Suppressor macrophage treated with lipopolysaccharide for 4 hours (primary cell): Measurements from ENCODE around the gene MDM4.
"Not testable (repeated sequence)": the region's sequence is repeated elsewhere in the genome, so short reads cannot be mapped to it uniquely, and the experiment has no call there.

ENCODE experiments used
- DNase-seq: peaks from one replicate; pipeline ENCODE4 v3.0.0-alpha.2; 2020

Gene MDM4

DNA sequence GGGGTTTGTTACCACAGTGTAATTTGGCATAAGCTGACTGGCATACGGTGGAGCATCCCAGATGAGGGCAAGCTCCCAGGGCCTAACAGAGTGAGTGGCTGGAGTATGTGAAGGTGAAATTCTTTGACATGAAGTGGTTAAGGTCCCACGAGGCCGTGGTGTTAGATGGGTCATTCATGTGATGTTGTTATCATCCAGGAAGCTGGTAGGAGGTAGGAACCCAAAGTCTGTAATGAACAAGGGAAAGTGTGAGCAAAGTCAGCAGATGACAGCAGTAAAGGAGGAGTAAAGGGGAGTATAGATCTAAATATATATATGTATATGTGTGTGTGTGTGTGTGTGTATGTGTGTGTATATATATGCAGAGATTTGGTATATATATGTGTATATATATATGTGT lies 47.6 kb downstream of the MDM4 start:
- DNase-seq: no peak

DNA sequence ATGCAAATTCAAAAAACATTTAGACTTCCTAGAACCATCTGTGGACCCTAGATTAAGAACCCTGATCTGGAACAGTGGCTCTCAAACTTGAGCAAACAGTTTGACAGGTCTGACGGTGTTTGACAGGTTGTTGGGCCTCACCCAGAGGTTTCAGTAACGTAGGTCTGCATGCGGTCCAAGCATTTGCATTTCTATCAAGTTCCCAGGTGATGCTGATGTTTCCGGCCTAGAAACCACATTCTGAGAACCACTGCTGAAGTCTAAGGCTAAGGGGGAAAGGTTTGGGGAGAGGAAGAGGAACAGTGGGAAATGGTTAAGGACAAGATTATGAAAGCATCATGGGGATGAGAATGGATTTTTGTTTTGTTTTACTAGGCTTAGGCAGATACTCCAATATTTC lies 48.6 kb downstream of the MDM4 start:
- DNase-seq: no peak

DNA sequence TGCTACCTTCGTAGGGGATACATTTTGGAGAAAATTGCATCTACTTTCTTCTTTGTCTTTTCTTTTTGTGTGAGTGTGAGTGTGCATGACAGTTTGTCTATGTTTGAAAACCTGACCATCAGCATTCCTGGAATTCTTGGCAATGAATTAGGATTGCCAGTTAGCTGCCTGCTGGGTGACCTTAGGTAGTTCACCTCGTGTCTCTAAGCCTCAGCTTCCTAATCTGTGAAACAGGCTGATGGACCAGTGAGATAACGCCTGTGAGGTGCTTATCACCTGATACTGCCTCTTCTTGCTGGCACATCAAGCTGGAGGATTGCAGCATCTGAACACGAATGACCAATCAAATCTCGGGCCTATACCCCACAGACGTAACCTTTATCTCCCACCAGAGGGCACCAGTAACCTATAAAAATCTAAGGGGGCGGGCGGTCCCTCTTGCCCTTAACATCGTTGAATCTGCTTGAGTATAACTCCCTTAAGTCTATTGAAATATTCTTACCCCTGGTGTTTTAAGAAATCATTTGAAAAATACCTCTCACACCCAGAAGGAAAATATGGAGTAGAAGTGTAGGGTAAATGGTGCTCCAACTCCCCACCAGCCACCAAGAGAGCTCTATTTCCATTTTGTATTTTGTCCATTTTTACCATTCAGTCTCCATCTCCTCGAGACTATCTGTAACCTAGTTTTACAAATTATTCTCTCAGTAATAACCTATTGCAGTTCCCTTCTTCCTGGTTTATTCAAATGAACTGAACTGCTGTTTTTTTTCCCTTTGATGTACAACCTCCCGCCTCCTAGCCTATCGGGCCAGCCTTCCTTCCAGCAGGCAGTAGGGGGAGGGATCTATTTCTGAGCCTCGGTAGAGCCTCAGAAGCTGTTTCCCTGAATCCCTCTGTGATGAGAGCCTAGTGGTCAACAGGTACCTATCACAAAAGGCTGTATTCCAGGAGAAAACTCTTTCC lies 49.7 kb downstream of the MDM4 start:
- DNase-seq: peak; percentile 73

DNA sequence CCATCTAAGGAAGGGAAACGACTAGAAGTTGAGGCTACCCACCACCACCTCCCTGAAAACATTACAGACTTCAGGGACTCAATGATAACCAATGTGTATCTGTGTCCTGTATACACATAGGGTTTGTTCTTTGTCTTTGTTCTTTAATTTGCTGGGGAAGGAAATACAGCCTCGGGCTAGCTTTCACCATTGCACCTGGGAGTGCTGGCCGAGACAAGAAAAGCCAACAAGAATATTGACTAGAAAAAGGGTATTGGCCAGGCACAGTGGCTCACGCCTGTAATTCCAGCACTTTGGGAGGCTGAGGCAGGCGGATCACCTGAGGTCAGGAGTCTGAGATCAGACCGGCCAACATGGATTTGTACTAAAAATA lies 50.4 kb downstream of the MDM4 start:
- DNase-seq: no peak

DNA sequence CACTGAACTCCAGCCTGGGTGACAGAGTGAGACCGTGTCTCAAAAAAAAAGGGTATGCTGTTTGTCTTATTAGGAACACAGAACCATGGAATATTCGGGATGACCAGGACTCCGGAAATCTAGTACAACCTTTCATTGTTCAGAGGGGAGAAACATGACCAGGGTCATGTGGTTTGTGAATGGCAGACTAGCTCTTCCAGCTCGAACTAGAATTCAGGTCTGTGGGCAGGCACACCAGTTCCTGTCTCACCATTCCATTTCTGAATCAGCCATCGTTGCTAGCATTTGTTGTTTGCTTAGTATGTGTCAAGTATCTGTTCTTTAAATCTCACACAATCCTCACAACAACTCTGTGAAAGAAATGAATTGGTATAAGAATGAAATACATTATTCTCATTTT lies 50.9 kb downstream of the MDM4 start:
- no peak for DNase-seq

DNA sequence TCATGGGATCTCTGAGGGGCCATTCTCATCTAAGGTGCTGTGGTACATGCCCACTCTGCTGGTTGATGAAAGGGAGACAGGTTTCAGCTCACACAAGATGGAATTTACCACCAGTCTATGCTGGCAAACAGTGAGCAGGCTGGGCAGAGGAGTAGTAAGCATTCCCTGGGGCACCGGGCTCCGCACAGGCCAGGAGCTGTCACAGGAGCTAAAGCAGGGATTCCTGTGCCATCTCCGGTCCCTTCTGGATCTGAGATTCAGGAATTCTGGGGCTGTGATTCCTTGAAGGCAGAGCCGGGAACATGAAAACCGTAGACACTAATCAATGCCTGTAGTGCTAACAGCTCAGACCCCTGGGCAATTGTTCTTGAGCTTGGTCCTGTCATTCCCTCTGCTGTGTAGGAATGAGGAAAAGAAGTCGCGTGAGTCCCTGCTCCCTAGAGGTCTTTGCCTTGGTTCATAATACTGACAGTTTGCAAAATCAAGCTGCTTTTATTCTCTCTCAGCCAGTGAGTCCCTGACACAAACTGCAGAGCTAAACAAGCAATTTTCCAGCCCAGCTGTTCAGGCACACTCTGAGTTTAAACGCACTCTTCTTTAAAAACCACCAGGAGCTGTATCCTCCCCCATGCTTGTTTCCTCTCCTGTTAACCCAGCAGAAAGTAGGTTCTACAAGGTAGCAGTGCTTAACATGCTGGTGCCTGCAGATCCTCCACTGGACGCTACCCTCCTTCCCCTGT lies 52.5 kb downstream of the MDM4 start:
- DNase-seq: no peak

DNA sequence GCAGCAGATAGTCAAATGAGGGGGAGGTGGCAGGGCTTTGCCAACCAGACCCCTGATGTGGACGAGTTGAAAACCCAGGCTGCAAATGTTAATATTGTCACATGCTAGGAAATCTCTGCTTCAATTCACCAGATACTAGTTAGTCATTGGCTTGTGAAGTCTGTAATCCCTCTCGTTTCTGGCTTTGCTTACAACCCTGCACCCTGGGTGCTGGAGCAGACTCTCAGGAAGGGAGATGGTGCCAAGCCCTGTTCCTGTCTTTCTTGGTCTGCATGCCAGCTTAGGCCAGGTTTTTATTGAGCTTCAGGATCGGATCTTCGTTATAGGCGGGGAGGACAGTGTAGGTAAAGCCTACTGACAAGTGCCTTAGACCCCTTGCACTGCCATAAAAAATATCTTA lies 53.3 kb downstream of the MDM4 start:
- no peak for DNase-seq

DNA sequence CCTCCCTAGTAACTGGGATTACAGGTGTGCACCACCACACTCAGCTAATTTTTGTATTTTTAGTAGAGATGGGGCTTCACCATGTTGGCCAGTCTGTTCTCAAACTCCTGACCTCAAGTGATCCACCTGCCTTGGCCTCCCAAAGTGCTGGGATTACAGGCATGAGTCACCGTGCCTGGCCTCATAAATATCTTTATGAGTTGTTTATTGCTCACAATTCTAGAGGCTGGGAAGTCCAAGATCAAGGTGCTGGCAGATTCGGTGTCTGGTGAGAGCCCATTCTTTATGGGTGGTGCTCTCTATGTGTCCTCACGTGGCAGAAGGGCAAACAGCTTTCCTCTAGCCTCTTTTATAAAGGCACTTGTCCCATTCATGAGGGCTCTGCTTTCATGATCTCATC lies 53.8 kb downstream of the MDM4 start:
- not testable (repeated sequence) for DNase-seq

DNA sequence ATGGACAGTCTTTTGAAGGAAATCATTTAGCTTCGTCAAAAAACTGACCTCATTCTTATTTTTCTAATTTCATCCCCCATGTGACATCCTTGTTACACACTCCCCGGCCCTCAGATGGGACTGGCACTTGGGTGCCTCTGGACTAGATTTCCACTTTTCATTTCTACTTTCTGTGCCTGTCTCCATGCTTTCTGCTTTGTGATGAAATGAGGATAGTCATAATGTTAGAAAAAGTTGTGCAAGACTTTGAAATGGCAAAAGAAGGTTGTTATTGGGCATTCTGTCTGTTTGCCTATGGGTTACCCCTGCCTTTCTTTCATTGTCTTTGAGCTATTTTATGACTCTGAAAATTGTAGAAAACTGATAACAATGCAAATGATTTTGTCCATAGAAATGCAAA lies 54.9 kb downstream of the MDM4 start:
- peak; percentile 57 for DNase-seq

DNA sequence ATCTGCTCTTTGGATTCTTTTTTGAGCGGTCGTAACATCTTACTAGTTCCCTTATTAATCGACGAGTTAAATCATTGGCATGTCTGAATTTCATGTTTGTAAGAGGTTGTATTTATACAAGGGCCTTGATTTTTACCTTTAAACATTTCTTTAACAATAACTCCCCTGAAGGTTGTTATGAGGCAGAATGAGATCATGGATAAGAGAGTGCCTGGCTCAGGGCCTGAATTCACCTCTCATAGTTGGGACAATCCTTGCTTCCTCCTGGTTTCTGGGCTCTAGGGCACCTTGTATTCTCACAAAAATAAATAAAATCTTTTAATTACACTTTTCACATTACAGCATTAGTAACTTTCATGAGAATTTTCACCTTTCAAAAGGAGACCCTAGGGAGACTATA lies 55.4 kb downstream of the MDM4 start:
- DNase-seq: no peak

DNA sequence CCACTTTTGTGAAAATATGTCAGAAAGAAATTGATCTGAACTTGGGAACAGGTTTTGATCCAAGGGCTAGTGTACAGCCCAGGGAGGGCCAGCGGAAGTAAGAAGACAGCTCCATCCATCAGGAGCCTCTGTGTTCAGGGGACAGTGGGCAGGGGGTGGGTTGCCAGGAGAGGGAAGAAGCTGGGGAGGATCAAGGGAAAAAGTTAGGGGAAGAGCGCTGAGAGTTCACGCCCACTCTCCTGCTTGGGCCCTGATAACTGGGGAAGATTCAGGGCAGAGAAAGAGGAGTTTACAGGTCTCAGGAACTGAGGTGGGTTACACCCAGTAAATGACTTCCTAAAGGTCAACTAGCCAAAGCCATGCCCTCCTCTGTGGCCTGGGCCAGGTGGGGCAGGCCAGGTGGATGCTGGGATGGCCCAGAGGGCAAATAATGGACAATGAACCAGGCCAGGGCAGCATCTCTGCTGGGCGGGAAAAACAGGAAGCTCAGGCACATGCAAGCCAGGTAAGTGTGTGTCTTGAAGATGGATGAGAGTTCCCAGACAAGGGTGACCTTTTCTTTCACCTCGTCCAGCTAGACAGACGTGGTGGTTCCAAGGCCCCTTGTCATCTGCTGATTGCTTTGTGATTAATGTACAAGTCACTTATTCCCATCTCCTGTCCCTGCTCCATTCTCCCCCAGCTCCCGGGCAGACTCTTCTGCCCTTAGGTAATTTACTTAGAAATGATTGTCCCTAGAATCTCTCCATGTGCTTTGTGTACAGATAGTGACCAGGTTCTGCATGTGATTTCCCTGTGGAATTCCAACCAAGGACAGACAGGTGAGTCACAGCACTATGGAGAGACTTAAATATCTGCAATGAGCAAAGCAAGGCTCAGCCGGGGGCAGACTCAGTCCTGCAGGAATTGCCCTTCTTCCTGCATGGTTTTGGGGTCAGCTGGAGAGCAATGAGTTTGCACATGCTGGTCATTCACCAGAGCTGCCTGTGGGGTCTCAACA lies 57.0 kb downstream of the MDM4 start:
- DNase-seq: no peak

DNA sequence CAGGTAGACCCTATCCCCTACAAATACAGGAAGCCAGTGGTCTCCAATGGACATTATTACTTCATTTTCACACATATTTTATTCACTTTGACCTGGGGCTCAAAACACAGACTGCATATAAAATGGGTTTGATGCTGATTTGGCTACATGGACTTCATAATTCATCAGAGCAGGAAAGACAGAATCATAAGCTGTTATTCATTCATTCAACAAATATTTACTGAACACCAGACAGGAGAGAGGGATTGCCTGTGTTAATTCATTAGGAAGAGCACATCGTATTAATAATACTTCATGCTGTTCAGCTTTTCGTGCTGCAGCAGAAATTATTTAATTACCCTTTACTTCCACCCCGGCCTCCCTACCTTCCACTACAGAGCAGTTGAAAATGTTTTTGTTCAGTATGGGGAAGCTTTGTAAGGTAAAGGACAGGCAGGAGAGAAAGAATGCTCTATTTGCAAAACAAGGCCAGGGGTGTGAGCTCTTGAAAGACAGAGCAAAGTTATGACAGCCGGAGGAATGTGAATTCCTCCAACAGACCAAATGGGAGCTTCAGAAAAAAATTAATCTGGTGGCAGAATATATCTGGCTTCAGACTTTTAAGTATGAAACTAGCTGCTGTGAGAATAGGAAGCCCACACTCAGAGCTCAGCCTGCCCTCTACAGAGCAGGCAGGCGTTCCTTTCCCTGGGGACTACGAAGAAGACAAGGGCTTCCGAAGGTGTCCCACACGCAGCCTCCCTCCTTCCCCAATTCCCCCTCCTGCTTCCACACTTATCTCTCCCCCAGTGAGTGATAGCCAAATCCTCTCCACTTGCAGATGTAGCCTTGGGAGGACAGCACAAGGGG lies 58.0 kb downstream of the MDM4 start:
- DNase-seq: no peak

DNA sequence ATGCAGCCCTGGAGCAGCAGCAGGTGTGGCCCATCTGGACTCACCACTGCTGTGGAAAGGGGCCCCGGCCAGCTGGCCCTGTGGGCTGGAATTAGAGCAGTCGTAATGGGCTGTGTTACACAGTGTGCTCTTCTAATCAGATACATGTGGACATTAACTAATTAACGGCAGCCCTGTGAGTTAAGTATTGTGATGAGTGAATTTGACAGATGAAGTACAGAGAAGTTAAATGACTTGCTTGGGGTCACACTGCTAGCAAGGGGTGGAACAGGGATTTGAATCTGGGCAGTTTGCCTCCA lies 58.6 kb downstream of the MDM4 start:
- no peak for DNase-seq

DNA sequence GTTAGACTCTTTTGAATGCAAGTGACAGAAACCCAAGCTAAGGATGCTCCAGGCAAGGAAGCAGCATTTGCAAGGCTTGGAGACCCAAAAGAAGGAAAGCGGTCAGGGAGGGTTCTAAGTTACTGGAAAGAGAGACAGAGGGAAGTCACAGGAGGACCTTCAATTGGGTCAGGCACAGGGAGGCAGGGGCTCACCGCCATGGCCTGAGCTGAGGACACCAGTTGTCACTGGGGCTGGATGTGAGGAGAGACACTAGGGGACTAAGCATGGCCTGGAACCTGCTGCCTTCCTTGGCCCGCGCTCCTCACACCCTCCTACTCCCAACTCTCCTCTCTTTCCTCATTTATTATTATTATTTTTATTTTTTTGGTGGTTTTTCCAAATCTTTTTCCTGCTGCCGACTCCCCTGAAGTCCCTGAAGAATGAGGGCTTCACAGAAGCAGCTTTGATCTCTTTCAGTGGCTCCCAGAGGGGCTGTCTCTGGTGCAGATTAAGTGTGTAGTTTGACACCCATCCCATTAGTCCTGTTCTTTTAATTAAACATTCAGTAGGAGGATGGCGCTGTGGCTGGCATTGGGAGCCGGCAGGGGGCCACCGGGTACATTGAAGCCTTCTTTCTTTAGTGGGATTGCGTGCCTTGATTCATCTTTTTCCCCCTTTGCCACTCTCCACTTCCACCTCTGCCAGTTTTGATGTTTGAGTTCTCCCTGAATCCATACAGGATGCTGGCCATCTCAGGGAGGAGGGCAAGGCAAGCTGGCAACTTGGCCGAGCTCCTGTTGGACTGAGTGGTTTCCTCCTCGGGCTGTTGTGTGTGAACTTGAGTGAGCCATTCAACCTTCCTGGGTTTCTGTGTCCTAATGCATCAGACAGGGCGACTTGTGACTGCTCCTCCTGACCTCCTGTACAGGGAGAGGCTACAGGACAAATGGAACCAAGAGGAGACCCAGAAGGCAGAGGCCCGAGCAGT lies 59.3 kb downstream of the MDM4 start:
- DNase-seq: no peak

DNA sequence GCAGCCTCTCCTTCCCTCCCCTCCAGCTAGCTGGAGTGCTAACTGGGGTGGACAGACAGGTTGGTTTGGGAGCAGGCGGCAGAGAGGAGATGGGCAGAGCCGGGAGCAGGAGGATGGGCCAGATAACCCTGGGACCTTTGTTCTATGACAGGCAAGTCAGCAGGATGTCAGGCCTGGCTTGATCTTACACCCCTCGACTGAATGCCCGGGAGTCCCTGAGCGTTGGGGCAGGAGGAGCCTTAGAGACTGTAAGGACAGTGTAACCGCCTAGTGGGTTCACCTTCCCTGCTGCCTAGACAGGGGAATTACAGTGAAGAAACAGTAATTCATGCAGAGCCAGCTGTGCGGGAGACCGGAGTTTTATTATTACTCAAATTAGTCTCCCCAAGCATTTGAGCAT lies 60.2 kb downstream of the MDM4 start:
- no peak for DNase-seq

DNA sequence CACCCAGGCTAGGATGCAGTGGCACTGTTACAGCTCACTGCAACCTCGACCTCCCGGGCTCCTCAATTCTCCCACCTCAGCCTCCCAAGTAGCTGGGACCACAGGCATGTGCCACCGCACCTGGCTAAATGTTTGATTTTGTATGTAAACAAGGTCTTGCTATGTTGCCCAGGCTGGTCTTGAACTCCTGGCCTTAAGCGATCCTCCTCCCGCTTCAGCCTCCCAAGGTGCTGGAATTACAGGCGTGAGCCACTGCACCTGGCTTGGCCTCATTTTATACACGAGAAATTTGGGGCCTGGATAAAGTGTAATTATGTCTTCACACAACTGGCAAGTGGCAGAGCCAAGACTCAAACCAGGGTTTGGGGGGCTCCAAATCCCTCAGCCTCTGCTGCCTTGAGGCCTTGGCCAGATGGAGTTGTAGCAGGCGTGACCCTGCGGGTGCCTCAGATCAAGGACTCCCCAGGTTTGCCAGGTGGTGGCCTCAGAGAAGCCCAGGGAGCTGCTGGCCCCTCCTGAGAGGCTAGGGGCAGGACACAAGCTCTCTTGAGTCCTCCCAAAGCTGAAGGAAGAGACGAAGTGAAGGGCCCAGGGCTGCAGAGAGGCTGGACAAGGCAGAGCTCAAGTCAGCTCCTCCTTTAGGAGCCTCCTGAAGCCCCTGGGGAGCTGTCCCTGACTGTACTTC lies 61.7 kb downstream of the MDM4 start:
- no peak for DNase-seq

DNA sequence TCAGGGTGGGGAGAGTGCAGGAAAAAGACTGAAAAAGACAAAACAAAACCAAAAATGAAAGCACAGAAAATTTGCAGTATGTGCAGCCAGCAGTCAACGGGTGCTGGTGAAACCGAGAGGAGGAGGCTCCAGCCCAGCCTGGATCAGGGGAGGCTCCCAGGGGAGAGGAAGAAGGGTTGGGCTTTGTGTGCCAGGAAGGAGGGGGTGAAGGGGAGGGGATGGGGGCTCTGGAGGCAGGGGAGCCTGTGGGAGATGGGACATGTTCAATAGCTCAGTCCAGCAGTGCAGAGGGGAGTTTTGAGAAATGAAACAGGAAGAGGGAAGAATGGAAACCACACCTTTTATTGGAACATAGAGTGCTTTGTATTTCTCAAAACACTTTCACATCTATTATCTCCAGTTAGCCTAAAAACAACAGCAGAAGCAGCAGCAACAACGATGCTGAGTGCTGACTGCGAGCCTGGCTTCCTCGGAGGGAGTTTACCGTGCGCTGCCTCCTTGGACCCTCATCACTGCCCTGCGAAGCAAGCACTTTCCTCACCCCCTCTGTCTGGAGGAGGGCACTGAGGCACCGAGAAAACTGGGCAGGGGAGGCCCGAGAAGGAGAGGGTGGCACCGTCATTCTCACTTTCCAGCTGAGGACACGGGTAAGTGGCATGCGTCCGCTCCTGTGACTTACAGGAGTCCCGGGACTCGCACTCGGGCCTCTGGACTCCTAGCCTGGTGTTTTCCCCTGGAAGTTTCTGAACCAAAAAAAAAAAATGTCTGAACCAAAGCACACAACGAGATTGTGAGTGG lies 62.9 kb downstream of the MDM4 start:
- DNase-seq: peak; percentile 76

DNA sequence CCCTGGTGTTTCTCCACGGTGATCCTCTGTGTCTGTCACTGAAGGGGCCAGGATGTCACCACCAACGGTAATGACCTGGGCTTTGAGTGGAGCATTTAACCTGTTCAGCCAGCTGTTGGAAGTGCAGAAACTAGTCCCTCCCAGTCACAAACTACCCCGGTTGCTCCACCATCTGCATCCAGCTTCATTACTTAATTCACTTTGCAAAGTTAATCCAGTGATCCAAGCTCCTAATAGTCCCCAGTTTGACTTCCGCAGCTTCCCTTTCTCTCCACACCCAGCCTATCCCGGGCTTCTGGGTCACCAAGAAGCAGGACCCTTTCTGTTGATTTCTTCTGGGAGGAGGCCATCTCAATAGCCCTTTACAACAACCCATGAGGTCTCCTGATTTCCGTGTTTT lies 63.5 kb downstream of the MDM4 start:
- DNase-seq: no peak

DNA sequence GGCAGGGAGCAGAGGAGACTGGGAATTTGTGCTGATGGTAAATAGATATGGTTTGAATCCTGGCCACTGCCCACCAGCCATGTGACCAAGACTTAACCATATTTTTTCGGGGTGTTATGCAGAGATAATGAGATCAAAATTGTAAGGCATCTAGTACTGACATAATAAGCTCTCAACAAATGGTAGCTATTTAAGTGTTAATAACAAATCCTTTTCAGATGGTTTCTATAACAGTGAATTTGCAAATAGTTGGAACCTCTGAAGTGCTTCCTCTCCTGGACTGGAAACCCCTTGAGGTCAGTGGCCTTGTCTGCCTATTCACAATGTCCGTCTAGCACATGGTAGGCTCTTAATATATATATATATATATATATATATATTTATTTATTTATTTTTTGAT lies 64.7 kb downstream of the MDM4 start:
- no peak for DNase-seq

DNA sequence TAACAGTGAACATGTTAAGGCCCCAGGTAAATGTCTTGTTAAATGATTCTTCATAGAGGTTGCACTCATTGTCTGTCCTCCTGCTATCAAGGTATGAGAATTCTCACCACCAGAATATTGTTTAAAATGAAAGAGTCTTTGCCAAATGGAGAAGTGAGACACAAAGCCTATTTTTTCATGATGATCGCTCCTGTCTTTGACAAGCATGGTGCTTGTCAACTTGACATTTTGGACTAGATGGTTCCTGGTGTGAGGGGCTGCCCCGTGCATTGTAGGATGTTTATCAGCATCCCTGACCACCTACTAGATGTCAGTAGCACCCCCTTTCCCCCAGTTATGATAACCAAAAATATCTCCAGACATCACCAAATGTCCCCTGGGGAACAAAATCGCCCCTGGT lies 65.6 kb downstream of the MDM4 start:
- no peak for DNase-seq
